Activated CD8-positive, alpha-beta memory T cell treated with anti-CD3 and anti-CD28 coated beads, Interleukin-2, amount 50 U/mL, for 24 hours (primary cell): ENCODE data around the gene AFG1L.
"Not testable (repeated sequence)": the region's sequence is repeated elsewhere in the genome, so short reads cannot be mapped to it uniquely, and the experiment has no call there.

ENCODE experiments used
- DNase-seq: peaks from one replicate; pipeline ENCODE4 v3.0.0-alpha.2; 2020; ENCODE audit errors: extremely low read depth

The AFG1L gene

GRCh38 chr6:108518714-108519576 lies 224.1 kb downstream of the AFG1L start:
- DNase-seq: no peak

- DNase-seq: no peak
Observed at GRCh38 chr6:108521616-108522107, 226.8 kb downstream of the AFG1L start.

GRCh38 chr6:108523697-108524096 lies 228.8 kb downstream of the AFG1L start:
- DNase-seq: no peak

GRCh38 chr6:108524528-108525248 lies 229.8 kb downstream of the AFG1L start:
- no peak for DNase-seq

- DNase-seq: no peak
Observed at GRCh38 chr6:108526739-108527174, 231.9 kb downstream of the AFG1L start.

GRCh38 chr6:108528878-108529277 lies 234.0 kb downstream of the AFG1L start:
- DNase-seq: no peak

GRCh38 chr6:108531332-108531731 lies 236.5 kb downstream of the AFG1L start:
- no peak for DNase-seq

- DNase-seq: no peak
Observed at GRCh38 chr6:108535114-108535742, 240.4 kb downstream of the AFG1L start.

GRCh38 chr6:108535920-108536535 lies 241.2 kb downstream of the AFG1L start:
- DNase-seq: not testable (repeated sequence)

GRCh38 chr6:108541843-108542759 lies 247.2 kb downstream of the AFG1L start:
- no peak for DNase-seq

- no peak for DNase-seq
Observed at GRCh38 chr6:108543175-108543940, 248.5 kb downstream of the AFG1L start.

GRCh38 chr6:108544606-108545005 lies 249.8 kb downstream of the AFG1L start:
- DNase-seq: no peak

GRCh38 chr6:108546079-108547049 lies 251.5 kb downstream of the AFG1L start:
- DNase-seq: no peak

GRCh38 chr6:108549241-108549640 lies 254.4 kb downstream of the AFG1L start:
- DNase-seq: no peak

- DNase-seq: no peak
Observed at GRCh38 chr6:108549741-108550140, 254.9 kb downstream of the AFG1L start.

- no peak for DNase-seq
Observed at GRCh38 chr6:108550256-108550655, 255.4 kb downstream of the AFG1L start.

GRCh38 chr6:108555399-108556052 lies 260.7 kb downstream of the AFG1L start:
- no peak for DNase-seq

GRCh38 chr6:108556250-108556649 lies 261.4 kb downstream of the AFG1L start:
- DNase-seq: no peak
